GM12865 (cell line): ENCODE results near the gene CLEC18C.
"Not testable (repeated sequence)": the region's sequence is repeated elsewhere in the genome, so short reads cannot be mapped to it uniquely, and the experiment has no call there.

Experiments used
- DNase-seq: peaks from one replicate; pipeline ENCODE4 v3.0.0; 2010; ENCODE audit warnings: low read depth
- H3K4me3 ChIP-seq: 2 replicates; pipeline ENCODE4 v1.5.1; 2011; ENCODE audit warnings: mild to moderate bottlenecking, low read depth, low read length, control low read depth
- CTCF ChIP-seq: IDR thresholded peaks from 2 replicates; pipeline ENCODE4 v1.5.1; 2011; ENCODE audit warnings: low read length, control low read depth, low read depth, inconsistent platforms; ENCODE audit not compliant: insufficient read depth; ENCODE audit errors: missing control alignments

CLEC18C gene

GRCh38 chr16:70173212-70173837 lies at the start of gene CLEC18C:
Gene CLEC18C (plus strand): TSS chr16:70173787. CDS start chr16:70174279, 492 bp downstream.
- H3K4me3 ChIP-seq, DNase-seq: not testable (repeated sequence)

GRCh38 chr16:70123822-70124221 lies 49.8 kb upstream of the CLEC18C start:
- not testable (repeated sequence) for DNase-seq, H3K4me3 ChIP-seq

- DNase-seq, H3K4me3 ChIP-seq: not testable (repeated sequence)
Measured at GRCh38 chr16:70126226-70126625, 47.4 kb upstream of the CLEC18C start.

GRCh38 chr16:70127706-70128105 lies 45.9 kb upstream of the CLEC18C start:
- H3K4me3 ChIP-seq, DNase-seq: not testable (repeated sequence)

- not testable (repeated sequence) for H3K4me3 ChIP-seq, DNase-seq
Measured at GRCh38 chr16:70128844-70129243, 44.7 kb upstream of the CLEC18C start.

- H3K4me3 ChIP-seq, DNase-seq: not testable (repeated sequence)
Measured at GRCh38 chr16:70135796-70136195, 37.8 kb upstream of the CLEC18C start.

- not testable (repeated sequence) for DNase-seq, H3K4me3 ChIP-seq
Measured at GRCh38 chr16:70136595-70136994, 37.0 kb upstream of the CLEC18C start.

- not testable (repeated sequence) for DNase-seq, H3K4me3 ChIP-seq
Measured at GRCh38 chr16:70142739-70143138, 30.8 kb upstream of the CLEC18C start.

- DNase-seq, H3K4me3 ChIP-seq: not testable (repeated sequence)
Measured at GRCh38 chr16:70143231-70143895, 30.2 kb upstream of the CLEC18C start.

- not testable (repeated sequence) for DNase-seq, H3K4me3 ChIP-seq
Measured at GRCh38 chr16:70147853-70148252, 25.7 kb upstream of the CLEC18C start.

GRCh38 chr16:70148453-70148852 lies 25.1 kb upstream of the CLEC18C start:
- H3K4me3 ChIP-seq, DNase-seq: not testable (repeated sequence)

- not testable (repeated sequence) for DNase-seq
Measured at GRCh38 chr16:70149296-70149695, 24.3 kb upstream of the CLEC18C start.

GRCh38 chr16:70151391-70151790 lies 22.2 kb upstream of the CLEC18C start:
- TF ChIP-seq CTCF = no peak
- no peak for DNase-seq
- H3K4me3 ChIP-seq = no peak overlapping the region

More at GRCh38 chr16:70149296-70149695, 24.3 kb upstream of the CLEC18C start:
- not testable (repeated sequence) for H3K4me3 ChIP-seq

- no peak overlapping the region for H3K4me3 ChIP-seq
- no peak for DNase-seq
- no peak for TF ChIP-seq CTCF
Measured at GRCh38 chr16:70151941-70152509, 21.6 kb upstream of the CLEC18C start.
